Left ventricle myocardium inferior (tissue), 1 donor: Measurements from ENCODE around the gene PADI4. TPM values are rescaled to one million over a fixed set of nuclear protein-coding genes. Genes with fewer than 3 reads are reported as not detected.

Source experiments
- DNase-seq: peaks from one replicate; pipeline ENCODE4 v3.0.0-alpha.2; 2020
- H3K27ac ChIP-seq: fragments of 200-600 bp; replicated peaks from 2 replicates; pipeline ENCODE4 v1.8.0; 2021
- H3K27me3 ChIP-seq: fragments of 200-600 bp; 2 replicates; pipeline ENCODE4 v1.8.0; 2021; ENCODE audit warnings: low read depth
- H3K36me3 ChIP-seq: fragments of 200-600 bp; 2 replicates; pipeline ENCODE4 v1.8.0; 2021
- H3K4me1 ChIP-seq: fragments of 200-600 bp; 2 replicates; pipeline ENCODE4 v1.8.0; 2021
- H3K4me3 ChIP-seq: fragments of 200-600 bp; 2 replicates; pipeline ENCODE4 v1.8.0; 2021; ENCODE audit warnings: mild to moderate bottlenecking, moderate library complexity
- H3K9me3 ChIP-seq: fragments of 200-600 bp; replicated peaks from 2 replicates; pipeline ENCODE4 v1.8.0; 2021
- CTCF ChIP-seq: fragments of 200-600 bp; IDR thresholded peaks from 2 replicates; pipeline ENCODE4 v1.8.0; 2021; ENCODE audit warnings: antibody characterized with exemption, mild to moderate bottlenecking, borderline replicate concordance
- intact Hi-C: fragments of 100-400 bp; cut with micrococcal nuclease; formaldehyde crosslinking; loops from one replicate; pipeline ENCODE4 v1.11.0; 2022
- long read RNA-seq: library from polyadenylated mRNA; unstranded; transcript quantifications from one replicate; pipeline ENCODE4 v2.0.0, GENCODE V29; 2021
- total RNA-seq: library from RNA; stranded (reverse); fragmentation: NEBNext Ultra II Directional; extraction: Animal tissue kit (Norgen Biotek cat#: 25700); gene quantifications from one replicate; pipeline ENCODE4 v1.2.1, GENCODE V29; 2021
- donor health status: DM: no; HTN: yes; CAD: no; lungs with severe emphysema.

Gene PADI4
- 0.22 TPM for total RNA-seq
- long read RNA-seq, result 0 reads

DNA sequence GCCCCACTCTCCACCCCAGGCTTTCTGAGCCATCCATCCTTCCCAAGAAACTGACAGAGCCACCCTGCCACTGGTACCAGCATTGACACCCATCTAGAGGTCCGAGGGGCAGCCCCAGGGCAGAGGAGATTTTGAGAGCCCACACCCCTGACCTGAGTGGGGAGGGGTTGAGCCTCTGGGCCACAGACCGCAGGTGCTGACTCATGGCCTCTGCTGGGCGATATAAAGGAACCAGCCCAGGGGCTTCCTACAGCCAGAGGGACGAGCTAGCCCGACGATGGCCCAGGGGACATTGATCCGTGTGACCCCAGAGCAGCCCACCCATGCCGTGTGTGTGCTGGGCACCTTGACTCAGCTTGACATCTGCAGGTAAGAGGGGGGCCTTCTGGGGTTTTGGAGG, at the start of gene PADI4:
TSS of gene PADI4 (plus strand) at position 252 of the 400 bp plus-strand sequence. CDS start at position 278, 26 bp downstream.
- peaks cover 82% of the 10 kb centered on the region for H3K27me3 ChIP-seq
- intact Hi-C loops, result no loop called here
- no peak within 1 kb of the TSS for H3K4me3 ChIP-seq
- no peaks in the 10 kb centered on the region for H3K36me3 ChIP-seq
- DNase-seq, result no peak
- no peak for TF ChIP-seq CTCF
- H3K9me3 ChIP-seq, result peaks cover 3% of the 10 kb centered on the region
- H3K4me1 ChIP-seq, result no peaks in the 10 kb centered on the region
- no peak within 1 kb of the TSS for H3K27ac ChIP-seq

DNA sequence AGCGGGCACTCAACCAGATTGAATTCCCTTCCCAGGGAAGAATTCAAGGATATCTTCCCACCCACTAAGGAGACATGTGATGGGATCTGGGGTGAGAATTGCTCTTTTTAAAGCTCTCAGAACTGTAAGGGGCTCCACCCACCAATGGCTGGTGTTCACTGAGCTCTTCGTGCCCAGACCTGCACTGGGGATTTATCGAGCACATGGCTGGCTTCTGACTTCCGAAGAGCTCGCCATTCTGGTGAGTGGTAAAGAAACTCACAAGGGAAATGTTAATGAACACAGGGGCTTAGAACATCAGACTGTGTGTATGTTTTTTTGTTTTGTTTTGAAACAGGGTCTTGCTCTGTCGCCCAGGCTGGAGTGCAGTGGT, 49.3 kb upstream of the PADI4 start:
- Histone ChIP-seq H3K9me3 (peaks cover 16% of the 10 kb centered on the region), H3K4me1 (no peaks in the 10 kb centered on the region), H3K27me3 (peaks cover 87% of the 10 kb centered on the region), H3K27ac (no peak overlapping the region), H3K36me3 (no peaks in the 10 kb centered on the region), H3K4me3 (no peak overlapping the region)
- TF ChIP-seq CTCF, result no peak
- DNase-seq, result no peak
- intact Hi-C loops, result no loop called here

- intact Hi-C loops, result no loop called here
- Histone ChIP-seq H3K27me3 (peaks cover 81% of the 10 kb centered on the region), H3K27ac (no peak overlapping the region), H3K9me3 (peaks cover 18% of the 10 kb centered on the region), H3K4me1 (no peaks in the 10 kb centered on the region), H3K36me3 (no peaks in the 10 kb centered on the region), H3K4me3 (no peak overlapping the region)
- DNase-seq, result no peak
- TF ChIP-seq CTCF, result no peak
These were observed 48.6 kb upstream of the PADI4 start for GRCh38 chr1:17259233-17259873.

DNA sequence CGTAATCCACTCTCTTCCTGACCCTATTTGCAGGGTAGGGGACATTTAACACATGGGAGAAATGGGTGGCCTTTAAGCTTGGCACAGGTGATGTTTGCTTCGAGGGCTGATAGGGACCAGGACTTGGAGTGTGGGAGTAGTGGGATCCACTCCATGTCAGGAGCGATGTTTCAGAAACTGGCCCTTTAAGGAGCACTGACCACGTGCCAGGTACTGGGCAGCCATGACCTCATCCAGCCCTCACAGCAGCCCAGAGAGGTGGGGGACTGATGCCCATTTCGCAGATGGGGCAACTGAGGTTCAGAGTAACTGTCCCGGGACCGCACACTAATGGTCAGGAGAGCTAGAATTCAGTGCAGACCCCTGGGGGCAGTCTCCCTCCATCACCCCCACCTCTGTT, 47.7 kb upstream of the PADI4 start:
- H3K27me3 ChIP-seq, result peaks cover 73% of the 10 kb centered on the region

GRCh38 chr1:17260738-17261137, 47.3 kb upstream of the PADI4 start:
- Histone ChIP-seq H3K36me3 (no peaks in the 10 kb centered on the region), H3K4me1 (no peaks in the 10 kb centered on the region), H3K4me3 (no peak overlapping the region), H3K9me3 (peaks cover 18% of the 10 kb centered on the region), H3K27ac (no peak overlapping the region), H3K27me3 (peaks cover 68% of the 10 kb centered on the region)
- DNase-seq, result no peak
- TF ChIP-seq CTCF, result no peak
- intact Hi-C loops, result no loop called here

More for the DNA sequence above, 47.7 kb upstream of the PADI4 start:
- no peak for TF ChIP-seq CTCF
- Histone ChIP-seq H3K27ac (no peak overlapping the region), H3K4me1 (no peaks in the 10 kb centered on the region), H3K9me3 (peaks cover 18% of the 10 kb centered on the region), H3K36me3 (no peaks in the 10 kb centered on the region), H3K4me3 (no peak overlapping the region)
- intact Hi-C loops, result no loop called here
- no peak for DNase-seq
